Retinal pigment epithelial cell (primary cell): Measurements from ENCODE around the gene MAP3K9.
"Not testable (repeated sequence)": the region's sequence is repeated elsewhere in the genome, so short reads cannot be mapped to it uniquely, and the experiment has no call there.

Experiments used
- DNase-seq: peaks from one replicate; pipeline ENCODE4 v3.0.0-alpha.2; 2010; ENCODE audit warnings: low read depth
- H3K4me3 ChIP-seq: 2 replicates; pipeline ENCODE4 v1.5.1; 2011; ENCODE audit warnings: mild to moderate bottlenecking, low read length, control low read depth, moderate library complexity
- CTCF ChIP-seq: conservative IDR thresholded peaks from 2 replicates; pipeline ENCODE4 v1.5.1; 2011; ENCODE audit warnings: low read depth, low read length, control low read depth, inconsistent platforms

The MAP3K9 gene

GRCh38 chr14:70809225-70810219 is at the start of gene MAP3K9:
TSS of gene MAP3K9 (minus strand) at chr14:70809513. CDS start at chr14:70809171, 342 bp downstream.
- H3K4me3 ChIP-seq = peak within 1 kb of the TSS; percentile 84
- DNase-seq = peak; percentile 95

GRCh38 chr14:70858641-70859040 is 49.3 kb upstream of the MAP3K9 start:
- no peak overlapping the region for H3K4me3 ChIP-seq
- no peak for DNase-seq
- TF ChIP-seq CTCF = no peak

More at GRCh38 chr14:70809225-70810219, at the start of gene MAP3K9:
- no peak for TF ChIP-seq CTCF

- no peak overlapping the region for H3K4me3 ChIP-seq
- no peak for DNase-seq
- TF ChIP-seq CTCF = no peak
Measured at GRCh38 chr14:70857496-70857890, 48.2 kb upstream of the MAP3K9 start.

- DNase-seq = no peak
- H3K4me3 ChIP-seq = no peak overlapping the region
- TF ChIP-seq CTCF = no peak
Measured at GRCh38 chr14:70856851-70857495, 47.7 kb upstream of the MAP3K9 start.

- no peak for DNase-seq
- H3K4me3 ChIP-seq = no peak overlapping the region
- TF ChIP-seq CTCF = no peak
Measured at GRCh38 chr14:70855486-70855885, 46.2 kb upstream of the MAP3K9 start.

GRCh38 chr14:70853658-70854057 is 44.3 kb upstream of the MAP3K9 start:
- not testable (repeated sequence) for DNase-seq, H3K4me3 ChIP-seq

GRCh38 chr14:70847406-70848090 is 38.2 kb upstream of the MAP3K9 start:
- TF ChIP-seq CTCF = no peak
- H3K4me3 ChIP-seq = no peak overlapping the region
- DNase-seq = no peak
